HepG2 (cell line): ENCODE measurements around the gene TCTN2.

ENCODE experiments used
- CREB1 ChIP-seq, 2 experiments: fragments of 450-650 bp in 1 of 2; IDR thresholded peaks; 2 replicates each; pipeline ENCODE4 v1.6.1; 2016 to 2017; ENCODE audit warnings: control low read depth in 1 of 2, mild to moderate bottlenecking in 1 of 2, missing compliant biosample characterization in 1 of 2, missing genetic modification characterization in 1 of 2
- EP300 ChIP-seq, 3 experiments: sonication (generic) in 1 of 3; formaldehyde crosslinking in 1 of 3; IDR thresholded peaks; 2 replicates each; pipeline versions ENCODE4 v1.5.1 to v1.6.1; 2011 to 2020; ENCODE audit warnings: low read depth in 2 of 3, low read length in 2 of 3, borderline replicate concordance in 1 of 3, improper control_type of control experiment in 1 of 3, mild to moderate bottlenecking in 1 of 3, missing genetic modification reagents in 1 of 3, moderate library complexity in 1 of 3
- EZH2 ChIP-seq: conservative IDR thresholded peaks from 2 replicates; pipeline ENCODE4 v1.6.1; 2012; ENCODE audit warnings: mild to moderate bottlenecking, low read depth, low read length, moderate library complexity
- FIP1L1 ChIP-seq: fragments of 200-400 bp; formaldehyde crosslinking; IDR thresholded peaks from 2 replicates; pipeline ENCODE4 v1.6.1; 2018; ENCODE audit warnings: low read depth, mild to moderate bottlenecking, low read length, moderate library complexity, borderline replicate concordance; ENCODE audit not compliant: insufficient read depth
- GATAD2A ChIP-seq: IDR thresholded peaks from 2 replicates; pipeline ENCODE4 v1.6.1; 2016
- NPAS2 ChIP-seq: sonication (generic); formaldehyde crosslinking; IDR thresholded peaks from 2 replicates; pipeline ENCODE4 v1.8.0; 2022; ENCODE audit warnings: mild to moderate bottlenecking, missing genetic modification reagents, borderline replicate concordance
- NR2F1 ChIP-seq, 2 experiments: fragments of 450-650 bp in 1 of 2; formaldehyde crosslinking in 1 of 2; IDR thresholded peaks; 2 replicates each; pipeline versions ENCODE4 v1.5.0 to v1.6.1; 2016 to 2020; ENCODE audit warnings: mild to moderate bottlenecking in 1 of 2, missing compliant biosample characterization in 1 of 2, missing genetic modification reagents in 1 of 2, moderate library complexity in 1 of 2
- POLR2A ChIP-seq, 2 experiments: IDR thresholded peaks; 2 replicates each; pipeline ENCODE4 v1.6.1; 2011; ENCODE audit warnings: low read depth in 2 of 2, low read length in 2 of 2, mild to moderate bottlenecking in 1 of 2, moderate library complexity in 1 of 2; ENCODE audit not compliant: insufficient read depth in 1 of 2
- RXRB ChIP-seq: IDR thresholded peaks from 2 replicates; pipeline ENCODE4 v1.6.1; 2016; ENCODE audit warnings: borderline replicate concordance, missing genetic modification reagents, missing compliant biosample characterization
- SNRNP70 ChIP-seq: fragments of 200-400 bp; formaldehyde crosslinking; IDR thresholded peaks from 2 replicates; pipeline ENCODE4 v1.6.1; 2017; ENCODE audit warnings: mild to moderate bottlenecking, low read depth, low read length, moderate library complexity
- TAF1 ChIP-seq: sonication (generic); formaldehyde crosslinking; IDR thresholded peaks from 2 replicates; pipeline ENCODE4 v1.4.0; 2020; ENCODE audit warnings: missing genetic modification reagents
- ZNF33A ChIP-seq: sonication (generic); formaldehyde crosslinking; IDR thresholded peaks from 2 replicates; pipeline ENCODE4 v1.5.1; 2020; ENCODE audit warnings: missing genetic modification reagents, mild to moderate bottlenecking, moderate library complexity, borderline replicate concordance
- TF ChIP-seq, protein P1 (sequence below): sonication (generic); formaldehyde crosslinking; IDR thresholded peaks from 2 replicates; pipeline ENCODE4 v1.5.0; 2020; ENCODE audit warnings: mild to moderate bottlenecking, missing genetic modification reagents, moderate library complexity
- TF ChIP-seq, protein P2 (sequence below), 2 experiments: sonication (generic) in 1 of 2; formaldehyde crosslinking in 1 of 2; IDR thresholded peaks; 2 replicates each; pipeline versions ENCODE4 v1.5.1 to v1.6.1; 2011 to 2020; ENCODE audit warnings: borderline replicate concordance in 1 of 2, low read depth in 1 of 2, low read length in 1 of 2, mild to moderate bottlenecking in 1 of 2, missing genetic modification reagents in 1 of 2, moderate library complexity in 1 of 2

DNA sequence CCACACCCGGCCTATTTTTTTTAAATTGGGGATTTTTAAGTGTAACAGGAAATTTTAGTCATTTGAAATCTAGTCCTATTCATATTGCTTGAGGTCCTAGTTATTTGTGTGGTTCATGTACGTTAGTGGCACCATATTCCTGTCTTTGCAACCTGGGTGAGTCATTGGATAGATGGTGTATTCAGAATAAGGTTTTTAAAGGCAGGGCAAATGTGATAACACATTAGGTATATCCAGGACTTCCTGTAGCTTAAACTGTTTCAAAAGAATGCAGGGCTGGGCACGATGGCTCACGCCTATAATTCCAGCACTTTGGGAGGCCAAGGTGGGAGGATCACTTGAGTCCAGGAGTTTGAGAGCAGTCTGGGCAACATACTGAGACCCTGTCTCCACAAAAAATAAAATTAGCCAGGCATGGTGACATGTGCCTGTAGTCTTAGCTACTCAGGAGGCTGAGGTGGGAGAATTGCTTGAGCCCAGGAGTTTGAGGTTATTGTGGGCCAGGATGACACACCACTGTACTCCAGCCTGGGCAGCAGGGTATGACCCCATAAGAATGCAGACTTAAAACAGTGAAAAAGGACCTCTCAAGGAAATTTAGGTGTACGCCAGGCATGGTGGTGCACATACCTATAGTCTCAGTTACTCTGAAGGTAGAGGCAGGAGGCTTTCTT, 49.4 kb downstream of the TCTN2 start:
- TF ChIP-seq, protein P1, sequence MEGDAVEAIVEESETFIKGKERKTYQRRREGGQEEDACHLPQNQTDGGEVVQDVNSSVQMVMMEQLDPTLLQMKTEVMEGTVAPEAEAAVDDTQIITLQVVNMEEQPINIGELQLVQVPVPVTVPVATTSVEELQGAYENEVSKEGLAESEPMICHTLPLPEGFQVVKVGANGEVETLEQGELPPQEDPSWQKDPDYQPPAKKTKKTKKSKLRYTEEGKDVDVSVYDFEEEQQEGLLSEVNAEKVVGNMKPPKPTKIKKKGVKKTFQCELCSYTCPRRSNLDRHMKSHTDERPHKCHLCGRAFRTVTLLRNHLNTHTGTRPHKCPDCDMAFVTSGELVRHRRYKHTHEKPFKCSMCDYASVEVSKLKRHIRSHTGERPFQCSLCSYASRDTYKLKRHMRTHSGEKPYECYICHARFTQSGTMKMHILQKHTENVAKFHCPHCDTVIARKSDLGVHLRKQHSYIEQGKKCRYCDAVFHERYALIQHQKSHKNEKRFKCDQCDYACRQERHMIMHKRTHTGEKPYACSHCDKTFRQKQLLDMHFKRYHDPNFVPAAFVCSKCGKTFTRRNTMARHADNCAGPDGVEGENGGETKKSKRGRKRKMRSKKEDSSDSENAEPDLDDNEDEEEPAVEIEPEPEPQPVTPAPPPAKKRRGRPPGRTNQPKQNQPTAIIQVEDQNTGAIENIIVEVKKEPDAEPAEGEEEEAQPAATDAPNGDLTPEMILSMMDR (CRISPR knock-in tag), result no peak
- TF ChIP-seq, protein P2, sequence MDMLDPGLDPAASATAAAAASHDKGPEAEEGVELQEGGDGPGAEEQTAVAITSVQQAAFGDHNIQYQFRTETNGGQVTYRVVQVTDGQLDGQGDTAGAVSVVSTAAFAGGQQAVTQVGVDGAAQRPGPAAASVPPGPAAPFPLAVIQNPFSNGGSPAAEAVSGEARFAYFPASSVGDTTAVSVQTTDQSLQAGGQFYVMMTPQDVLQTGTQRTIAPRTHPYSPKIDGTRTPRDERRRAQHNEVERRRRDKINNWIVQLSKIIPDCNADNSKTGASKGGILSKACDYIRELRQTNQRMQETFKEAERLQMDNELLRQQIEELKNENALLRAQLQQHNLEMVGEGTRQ (IDR thresholded peaks at IDR 0.05; ENCODE audit: low read depth, low read length), result no peak
- TF ChIP-seq, protein P2 (CRISPR knock-in tag; IDR thresholded peaks at IDR 0.05; ENCODE audit: borderline replicate concordance), result no peak
- no peak for TF ChIP-seq POLR2A (IDR thresholded peaks at IDR 0.05; ENCODE audit: insufficient read depth in 1 of 2, low read depth in 2 of 2, low read length in 2 of 2)
- TF ChIP-seq GATAD2A (CRISPR knock-in tag), result no peak
- TF ChIP-seq TAF1 (CRISPR knock-in tag), result no peak
- TF ChIP-seq CREB1 (IDR thresholded peaks at IDR 0.05), result no peak
- no peak for TF ChIP-seq CREB1 (CRISPR knock-in tag; IDR thresholded peaks at IDR 0.05)
- no peak for TF ChIP-seq FIP1L1
- TF ChIP-seq RXRB, result no peak
- no peak for TF ChIP-seq ZNF33A
- TF ChIP-seq NPAS2 (CRISPR knock-in tag), result no peak
- no peak for TF ChIP-seq EP300 (IDR thresholded peaks at IDR 0.05; ENCODE audit: low read depth in 2 of 2, low read length in 2 of 2)
- no peak for TF ChIP-seq EP300 (CRISPR knock-in tag; IDR thresholded peaks at IDR 0.05; ENCODE audit: borderline replicate concordance)
- TF ChIP-seq SNRNP70, result no peak
- no peak for TF ChIP-seq EZH2
- no peak for TF ChIP-seq NR2F1 (CRISPR knock-in tag; IDR thresholded peaks at IDR 0.05)
